ENCODE data around the gene PSD.

Gene PSD

DNA sequence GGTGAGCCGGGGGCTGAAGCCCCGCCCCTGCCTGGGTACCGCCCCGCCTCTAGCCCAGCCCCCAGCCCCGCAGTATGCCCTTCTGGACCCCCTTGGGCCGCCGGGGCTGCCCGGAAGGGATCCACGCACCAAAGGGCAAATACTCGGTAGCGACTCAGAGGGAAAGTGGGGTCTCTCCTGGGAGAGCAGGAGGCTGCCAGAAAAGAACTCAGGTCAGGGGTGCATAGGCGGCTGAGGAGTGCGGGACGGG, 2.8 kb upstream of the PSD start:
- H3K9ac ChIP-seq (ENCODE audit: low read length), result peak overlapping the region; percentile 24
- H4K91ac ChIP-seq (ENCODE audit: low read depth, low read length), result peak overlapping the region; percentile 23
- H3K4ac ChIP-seq (ENCODE audit: low read depth, low read length), result no peak overlapping the region
- H3K4me2 ChIP-seq (ENCODE audit: low read length), result peak overlapping the region; percentile 88
- no peak for DNase-seq
- H2AFZ ChIP-seq (ENCODE audit: insufficient read depth, low read length, poor library complexity), result peak overlapping the region; percentile 38
- peak overlapping the region; percentile 87 for H3K27ac ChIP-seq (ENCODE audit: low read depth, low read length)
- H3K79me1 ChIP-seq (ENCODE audit: low read length), result peaks cover 8% of the 10 kb centered on the region
- H2BK5ac ChIP-seq (ENCODE audit: low read depth, low read length, poor library complexity), result no peak overlapping the region
- H3K4me1 ChIP-seq (ENCODE audit: control insufficient read depth in 1 of 2, insufficient read depth in 2 of 2, low read length in 2 of 2), result peaks cover 16 to 27% of the 10 kb centered on the region in 2 experiments
- peak overlapping the region; percentile 51 for H4K12ac ChIP-seq (ENCODE audit: low read depth, low read length)
- H3K9me3 ChIP-seq (ENCODE audit: insufficient read depth, low read depth, low read length), result no peaks in the 10 kb centered on the region
- no peak overlapping the region for H3K23ac ChIP-seq (ENCODE audit: low read length)
- no peak overlapping the region for H2AK5ac ChIP-seq (ENCODE audit: low read length)
- H3K36me3 ChIP-seq (ENCODE audit: control insufficient read depth in 1 of 2, insufficient read depth in 2 of 2, low read length in 2 of 2), result peaks cover 17 to 24% of the 10 kb centered on the region in 2 experiments
- H4K8ac ChIP-seq (ENCODE audit: low read depth, low read length), result peak overlapping the region; percentile 97
- no CpG with 5 or more reads among the region's 14 CpGs for WGBS (ENCODE audit: extremely low coverage, insufficient coverage, insufficient read length)
- peaks cover 7% of the 10 kb centered on the region for H3K27me3 ChIP-seq (ENCODE audit: insufficient read depth, low read length)
- H2BK12ac ChIP-seq (ENCODE audit: low read length), result no peak overlapping the region
- H3K18ac ChIP-seq (ENCODE audit: low read length), result no peak overlapping the region
- no peak overlapping the region for H3K14ac ChIP-seq (ENCODE audit: low read length)
- peak overlapping the region; percentile 5 for H2BK120ac ChIP-seq (ENCODE audit: insufficient read depth, low read length, poor library complexity)
- peaks cover 4% of the 10 kb centered on the region for H3K79me2 ChIP-seq (ENCODE audit: control insufficient read depth, insufficient read depth, low read length, poor library complexity)
- H3K4me3 ChIP-seq (ENCODE audit: low read depth, low read length), result peak overlapping the region; percentile 75

DNA sequence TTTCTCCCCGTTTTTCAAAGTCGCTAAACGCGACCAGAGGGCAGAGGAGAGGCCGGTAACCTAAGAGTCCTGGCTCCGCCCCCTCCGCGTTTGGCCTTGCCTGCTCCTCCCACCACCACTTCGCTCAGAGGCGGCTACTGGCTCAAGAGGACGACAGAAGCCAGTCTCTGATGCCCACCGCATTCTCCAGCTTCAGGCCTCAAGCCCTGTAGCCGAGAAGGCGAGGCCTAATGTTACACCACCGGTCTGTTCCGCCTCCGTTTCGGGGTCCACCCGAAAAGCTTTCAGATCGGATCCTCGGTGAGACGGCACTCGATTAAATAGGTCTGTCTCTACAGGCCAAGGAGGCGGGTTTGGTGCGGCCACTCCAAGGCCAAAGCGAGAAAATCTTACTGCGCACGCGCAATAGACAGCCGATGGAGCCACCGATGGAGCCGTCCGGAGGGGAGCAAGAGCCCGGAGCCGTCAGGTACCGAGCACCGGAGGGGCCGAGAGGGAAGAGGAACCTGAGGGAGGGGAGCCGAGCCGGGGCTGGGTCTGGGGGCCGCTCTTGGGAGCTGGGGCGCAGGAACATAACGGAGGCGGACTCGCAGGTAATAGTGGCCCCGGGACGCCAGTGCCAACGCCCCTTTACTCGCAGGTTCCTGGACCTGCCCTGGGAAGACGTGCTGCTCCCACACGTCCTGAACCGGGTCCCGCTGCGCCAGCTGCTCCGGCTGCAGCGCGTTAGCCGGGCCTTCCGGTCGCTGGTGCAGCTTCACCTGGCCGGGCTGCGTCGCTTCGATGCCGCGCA, 2.3 kb upstream of the PSD start, which contains the start of gene FBXL15:
TSS of gene FBXL15 (plus strand) at position 123 of the 793 bp plus-strand sequence. CDS start at position 417, 294 bp downstream.
- H2AFZ ChIP-seq (ENCODE audit: insufficient read depth, low read length, poor library complexity), result peak within 1 kb of the TSS; percentile 87
- H4K8ac ChIP-seq (ENCODE audit: low read depth, low read length), result peak within 1 kb of the TSS; percentile 97
- no CpG with 5 or more reads among the region's 66 CpGs for WGBS (ENCODE audit: extremely low coverage, insufficient coverage, insufficient read length)
- peak within 1 kb of the TSS; percentile 81 for H4K12ac ChIP-seq (ENCODE audit: low read depth, low read length)
- peaks cover 17 to 24% of the 10 kb centered on the region in 2 experiments for H3K36me3 ChIP-seq (ENCODE audit: control insufficient read depth in 1 of 2, insufficient read depth in 2 of 2, low read length in 2 of 2)
- H3K27ac ChIP-seq (ENCODE audit: low read depth, low read length), result peak within 1 kb of the TSS; percentile 87
- peak within 1 kb of the TSS; percentile 95 for H3K14ac ChIP-seq (ENCODE audit: low read length)
- H3K9ac ChIP-seq (ENCODE audit: low read length), result peak within 1 kb of the TSS; percentile 79
- peaks cover 4% of the 10 kb centered on the region for H3K79me2 ChIP-seq (ENCODE audit: control insufficient read depth, insufficient read depth, low read length, poor library complexity)
- H2BK120ac ChIP-seq (ENCODE audit: insufficient read depth, low read length, poor library complexity), result peak within 1 kb of the TSS; percentile 92
- peak within 1 kb of the TSS; percentile 54 for H2BK12ac ChIP-seq (ENCODE audit: low read length)
- H3K9me3 ChIP-seq (ENCODE audit: insufficient read depth, low read depth, low read length), result no peaks in the 10 kb centered on the region
- H2AK5ac ChIP-seq (ENCODE audit: low read length), result no peak within 1 kb of the TSS
- H3K79me1 ChIP-seq (ENCODE audit: low read length), result peaks cover 8% of the 10 kb centered on the region
- peak; percentile 93 to 99 for DNase-seq
- peak within 1 kb of the TSS; percentile 92 for H4K91ac ChIP-seq (ENCODE audit: low read depth, low read length)
- peak within 1 kb of the TSS; percentile 80 for H3K4me3 ChIP-seq (ENCODE audit: low read depth, low read length)
- H3K4me1 ChIP-seq (ENCODE audit: control insufficient read depth in 1 of 2, insufficient read depth in 2 of 2, low read length in 2 of 2), result peaks cover 16 to 27% of the 10 kb centered on the region in 2 experiments
- H2BK5ac ChIP-seq (ENCODE audit: low read depth, low read length, poor library complexity), result peak within 1 kb of the TSS; percentile 90
- peaks cover 7% of the 10 kb centered on the region for H3K27me3 ChIP-seq (ENCODE audit: insufficient read depth, low read length)
- H3K4me2 ChIP-seq (ENCODE audit: low read length), result peak within 1 kb of the TSS; percentile 88
- peak within 1 kb of the TSS; percentile 96 for H3K18ac ChIP-seq (ENCODE audit: low read length)
- H3K23ac ChIP-seq (ENCODE audit: low read length), result no peak within 1 kb of the TSS
- peak within 1 kb of the TSS; percentile 42 for H3K4ac ChIP-seq (ENCODE audit: low read depth, low read length)

DNA sequence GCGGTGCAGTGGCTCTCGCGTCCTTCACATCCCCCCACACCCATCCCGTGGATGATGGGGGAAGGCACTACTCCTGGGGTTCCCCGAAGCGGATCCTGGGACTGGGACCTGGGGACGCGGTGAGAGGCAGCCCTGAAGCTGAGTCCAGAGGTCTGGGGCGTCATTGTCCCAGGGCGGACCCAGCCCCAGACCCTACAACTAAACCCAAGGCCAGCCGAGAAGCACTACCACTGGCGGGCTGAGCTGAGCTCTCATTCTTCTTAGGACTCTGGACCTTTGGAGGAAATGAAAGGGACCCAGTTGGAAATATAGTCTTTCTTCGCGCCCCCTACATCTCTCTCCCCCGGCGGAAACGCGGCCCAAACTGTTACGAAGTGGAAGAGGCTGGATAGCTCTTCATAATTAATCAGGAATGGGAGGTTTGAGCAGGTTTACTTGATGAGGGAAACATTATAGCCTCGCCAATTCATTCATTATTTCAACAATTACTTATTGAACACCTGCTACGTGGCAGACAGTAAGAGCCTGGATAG, 1.7 kb upstream of the PSD start:
- peak overlapping the region; percentile 38 for H2AFZ ChIP-seq (ENCODE audit: insufficient read depth, low read length, poor library complexity)
- H3K9ac ChIP-seq (ENCODE audit: low read length), result peak overlapping the region; percentile 30
- no CpG with 5 or more reads among the region's 21 CpGs for WGBS (ENCODE audit: extremely low coverage, insufficient coverage, insufficient read length)
- peak overlapping the region; percentile 80 for H3K4me3 ChIP-seq (ENCODE audit: low read depth, low read length)
- H2BK5ac ChIP-seq (ENCODE audit: low read depth, low read length, poor library complexity), result no peak overlapping the region
- no peak overlapping the region for H3K18ac ChIP-seq (ENCODE audit: low read length)
- no peak overlapping the region for H3K4ac ChIP-seq (ENCODE audit: low read depth, low read length)
- peak overlapping the region; percentile 29 for H3K14ac ChIP-seq (ENCODE audit: low read length)
- H4K12ac ChIP-seq (ENCODE audit: low read depth, low read length), result no peak overlapping the region
- peak overlapping the region; percentile 37 for H4K8ac ChIP-seq (ENCODE audit: low read depth, low read length)
- DNase-seq, result no peak
- no peak overlapping the region for H2AK5ac ChIP-seq (ENCODE audit: low read length)
- H2BK120ac ChIP-seq (ENCODE audit: insufficient read depth, low read length, poor library complexity), result no peak overlapping the region
- H3K23ac ChIP-seq (ENCODE audit: low read length), result no peak overlapping the region
- peaks cover 8% of the 10 kb centered on the region for H3K79me1 ChIP-seq (ENCODE audit: low read length)
- H3K79me2 ChIP-seq (ENCODE audit: control insufficient read depth, insufficient read depth, low read length, poor library complexity), result peaks cover 4% of the 10 kb centered on the region
- peaks cover 16 to 27% of the 10 kb centered on the region in 2 experiments for H3K4me1 ChIP-seq (ENCODE audit: control insufficient read depth in 1 of 2, insufficient read depth in 2 of 2, low read length in 2 of 2)
- H3K36me3 ChIP-seq (ENCODE audit: control insufficient read depth in 1 of 2, insufficient read depth in 2 of 2, low read length in 2 of 2), result peaks cover 17 to 24% of the 10 kb centered on the region in 2 experiments
- H2BK12ac ChIP-seq (ENCODE audit: low read length), result no peak overlapping the region
- no peak overlapping the region for H4K91ac ChIP-seq (ENCODE audit: low read depth, low read length)
- peaks cover 7% of the 10 kb centered on the region for H3K27me3 ChIP-seq (ENCODE audit: insufficient read depth, low read length)
- H3K9me3 ChIP-seq (ENCODE audit: insufficient read depth, low read depth, low read length), result no peaks in the 10 kb centered on the region
- peak overlapping the region; percentile 88 for H3K4me2 ChIP-seq (ENCODE audit: low read length)
- H3K27ac ChIP-seq (ENCODE audit: low read depth, low read length), result no peak overlapping the region

DNA sequence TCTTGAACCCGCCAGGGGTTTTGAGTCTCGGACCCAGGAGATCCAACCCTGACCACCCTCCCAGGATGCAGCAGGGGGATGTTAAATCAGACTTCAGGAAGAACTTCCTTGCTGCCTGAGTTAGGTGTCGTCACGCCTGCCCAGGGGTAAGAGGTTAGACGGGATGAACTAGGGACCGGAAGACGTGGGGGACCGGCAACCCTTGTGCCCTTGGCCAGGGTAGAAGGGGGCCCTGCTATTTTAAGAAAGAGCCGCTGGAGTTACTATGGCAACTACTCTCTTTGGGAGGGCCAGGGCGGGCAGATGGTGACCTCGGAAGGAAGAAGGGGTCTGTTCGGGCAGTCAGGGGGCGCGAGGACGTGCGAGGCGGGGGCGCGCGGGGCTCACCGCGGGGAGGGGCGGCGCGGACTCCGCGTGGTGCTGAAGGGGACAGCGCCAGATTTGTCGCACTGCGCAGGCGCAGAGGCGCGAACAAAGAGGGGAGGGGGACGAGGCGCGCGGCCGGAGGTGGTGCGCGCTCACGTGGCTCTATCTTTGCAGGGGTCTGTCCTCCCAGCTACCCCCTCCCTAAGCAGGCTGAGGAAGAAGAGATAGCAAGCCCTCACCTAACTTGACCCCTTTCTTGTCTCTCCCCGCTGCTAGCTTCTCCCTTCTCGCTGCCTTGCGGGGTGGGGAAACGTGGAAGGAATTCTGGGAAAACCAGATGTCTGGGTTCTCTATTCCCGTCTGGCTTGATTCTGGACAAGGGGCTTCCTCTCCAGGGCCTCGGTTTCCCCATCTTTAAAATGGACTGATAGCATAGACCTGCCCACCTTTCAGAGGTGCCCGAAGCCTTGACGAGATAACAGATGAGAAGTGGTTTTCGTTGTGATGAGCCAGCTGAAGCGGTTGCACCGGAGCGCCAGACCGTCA, 940 bp upstream of the PSD start:
- Histone ChIP-seq H2BK120ac (ENCODE audit: insufficient read depth, low read length, poor library complexity) (no peak overlapping the region), H3K79me2 (ENCODE audit: control insufficient read depth, insufficient read depth, low read length, poor library complexity) (peaks cover 4% of the 10 kb centered on the region), H4K12ac (ENCODE audit: low read depth, low read length) (no peak overlapping the region), H3K14ac (ENCODE audit: low read length) (peak overlapping the region; percentile 29), H2AFZ (ENCODE audit: insufficient read depth, low read length, poor library complexity) (peak overlapping the region; percentile 38), H3K4me3 (ENCODE audit: low read depth, low read length) (peak overlapping the region; percentile 68), H3K27ac (ENCODE audit: low read depth, low read length) (no peak overlapping the region), H3K9ac (ENCODE audit: low read length) (peak overlapping the region; percentile 30), H3K23ac (ENCODE audit: low read length) (no peak overlapping the region), H3K36me3 (ENCODE audit: control insufficient read depth in 1 of 2, insufficient read depth in 2 of 2, low read length in 2 of 2) (peaks cover 16 to 18% of the 10 kb centered on the region in 2 experiments), H3K79me1 (ENCODE audit: low read length) (peaks cover 8% of the 10 kb centered on the region), H3K18ac (ENCODE audit: low read length) (no peak overlapping the region), H4K8ac (ENCODE audit: low read depth, low read length) (peak overlapping the region; percentile 37), H3K4ac (ENCODE audit: low read depth, low read length) (no peak overlapping the region), H4K91ac (ENCODE audit: low read depth, low read length) (no peak overlapping the region), H2AK5ac (ENCODE audit: low read length) (no peak overlapping the region), H3K4me1 (ENCODE audit: control insufficient read depth in 1 of 2, insufficient read depth in 2 of 2, low read length in 2 of 2) (peaks cover 16 to 27% of the 10 kb centered on the region in 2 experiments), H3K4me2 (ENCODE audit: low read length) (peak overlapping the region; percentile 88), H3K9me3 (ENCODE audit: insufficient read depth, low read depth, low read length) (peaks cover 5% of the 10 kb centered on the region), H2BK5ac (ENCODE audit: low read depth, low read length, poor library complexity) (no peak overlapping the region), H3K27me3 (ENCODE audit: insufficient read depth, low read length) (peaks cover 7% of the 10 kb centered on the region), H2BK12ac (ENCODE audit: low read length) (no peak overlapping the region)
- peak in 1 of 2 donors; percentile 56 for DNase-seq
- WGBS (ENCODE audit: extremely low coverage, insufficient coverage, insufficient read length), result no CpG with 5 or more reads among the region's 54 CpGs
